HL-60 (cell line): Measurements from ENCODE around the gene ST6GALNAC1.

Experiments used
- CTCF ChIP-seq: IDR thresholded peaks from one replicate; pipeline ENCODE4 v1.5.1; 2011; ENCODE audit warnings: low read length, control low read depth, inconsistent platforms; ENCODE audit not compliant: insufficient read depth
- GABPA ChIP-seq: IDR thresholded peaks from 2 replicates; pipeline ENCODE4 v1.6.1; 2012; ENCODE audit warnings: low read depth
- POLR2AphosphoS5 ChIP-seq: IDR thresholded peaks from 2 replicates; pipeline ENCODE4 v1.6.1; 2012; ENCODE audit warnings: low read depth
- REST ChIP-seq: IDR thresholded peaks from 2 replicates; pipeline ENCODE4 v1.6.1; 2012; ENCODE audit warnings: low read depth; ENCODE audit not compliant: insufficient replicate concordance

GRCh38 chr17:76594690-76595089 is 48.9 kb downstream of the ST6GALNAC1 start:
- no peak for TF ChIP-seq POLR2AphosphoS5
- no peak for TF ChIP-seq CTCF
- TF ChIP-seq REST, result no peak
- TF ChIP-seq GABPA, result no peak
